Choroid plexus epithelial cell (primary cell): ENCODE data around the gene ZNF213.
"Not testable (repeated sequence)": the region's sequence is repeated elsewhere in the genome, so short reads cannot be mapped to it uniquely, and the experiment has no call there.

Experiments
- DNase-seq: peaks from one replicate; pipeline ENCODE4 v3.0.0-alpha.2; 2010; ENCODE audit warnings: low read depth
- H3K4me3 ChIP-seq: 2 replicates; pipeline ENCODE4 v1.5.1; 2011; ENCODE audit warnings: low read depth, mild to moderate bottlenecking, control low read depth, low read length, moderate library complexity
- CTCF ChIP-seq: conservative IDR thresholded peaks from 2 replicates; pipeline ENCODE4 v1.5.1; 2011; ENCODE audit warnings: low read depth, mild to moderate bottlenecking, control low read depth, inconsistent platforms, low read length, moderate library complexity

The ZNF213 gene

GRCh38 chr16:3175157-3176093 is 40.6 kb downstream of the ZNF213 start:
- TF ChIP-seq CTCF: no peak
- DNase-seq: peak; percentile 54
- peak overlapping the region; percentile 5 for H3K4me3 ChIP-seq

DNA sequence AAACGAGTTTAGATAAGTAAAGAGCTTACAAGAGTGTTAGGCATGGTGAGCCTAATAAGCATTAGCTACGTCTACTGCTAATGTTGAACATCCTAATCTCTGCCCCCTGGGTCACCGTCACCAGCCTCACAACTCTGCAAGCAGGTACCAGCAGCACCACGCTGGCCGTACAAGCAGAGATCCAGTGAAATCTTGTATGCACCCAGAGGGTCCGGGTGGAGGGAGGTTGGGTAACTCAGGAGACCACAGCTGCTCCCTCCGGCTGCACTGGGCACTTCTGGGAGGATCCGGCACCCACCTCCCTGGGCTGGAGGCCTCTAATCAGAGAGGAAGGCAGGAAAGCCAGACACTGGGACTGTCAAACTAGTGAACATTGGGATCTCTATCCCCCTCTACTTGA is 44.8 kb downstream of the ZNF213 start:
- no peak overlapping the region for H3K4me3 ChIP-seq
- TF ChIP-seq CTCF: no peak
- no peak for DNase-seq

- no peak for DNase-seq
- TF ChIP-seq CTCF: no peak
- no peak overlapping the region for H3K4me3 ChIP-seq
Observed at GRCh38 chr16:3180445-3180878, 45.6 kb downstream of the ZNF213 start.

DNA sequence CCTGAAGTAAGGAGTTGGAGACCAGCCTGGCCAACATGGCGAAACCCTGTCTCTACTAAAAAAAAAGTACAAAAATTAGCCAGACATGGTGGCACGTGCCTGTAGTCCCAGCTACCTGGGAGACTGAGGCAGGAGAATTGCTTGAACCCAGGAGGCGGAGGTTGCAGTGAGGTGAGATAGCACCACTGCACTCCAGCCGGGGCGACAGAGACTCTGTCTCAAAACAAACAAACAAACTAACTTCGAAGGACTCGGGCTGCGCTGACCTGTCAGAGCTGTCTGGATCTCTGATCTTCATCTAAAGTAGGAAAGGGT is 47.4 kb downstream of the ZNF213 start:
- H3K4me3 ChIP-seq: not testable (repeated sequence)

GRCh38 chr16:3182608-3183444 is 48.0 kb downstream of the ZNF213 start:
- H3K4me3 ChIP-seq: peak overlapping the region; percentile 49
- peak; percentile 35 for DNase-seq
- TF ChIP-seq CTCF: peak; percentile 32

More for the DNA sequence above, 47.4 kb downstream of the ZNF213 start:
- DNase-seq: not testable (repeated sequence)

DNA sequence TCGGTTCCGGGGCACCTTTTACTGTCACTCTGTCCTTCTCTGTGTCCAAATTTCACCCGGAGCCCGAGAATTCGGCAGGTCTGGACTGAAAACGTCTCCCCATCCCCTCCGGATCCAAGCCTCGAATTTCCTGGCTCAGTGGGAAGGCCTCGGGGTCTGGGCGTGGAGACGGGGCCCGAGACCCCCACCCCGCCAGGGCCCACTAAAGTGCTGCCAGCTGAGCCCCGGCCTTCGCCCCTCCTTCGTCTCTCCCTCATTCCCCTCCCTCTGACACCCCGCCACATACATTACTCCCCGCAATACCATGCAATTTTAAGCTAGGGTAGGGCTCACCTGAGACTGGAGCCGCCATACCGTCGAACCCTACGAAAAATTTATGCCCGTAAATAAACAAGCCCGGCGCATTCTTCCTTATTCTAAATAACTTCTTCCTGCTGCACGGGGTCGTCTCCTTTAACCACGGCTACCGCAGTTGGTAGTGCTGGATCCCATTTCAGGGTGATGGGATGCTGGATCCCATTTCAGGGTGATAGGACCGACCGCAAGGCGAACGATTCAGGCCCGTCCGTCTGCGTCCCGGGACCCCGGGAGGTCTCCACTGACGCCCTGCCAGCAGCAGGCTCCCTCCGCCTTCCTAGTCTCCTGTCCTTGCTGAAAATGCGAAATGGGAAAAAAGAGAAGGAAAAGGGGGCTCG is 48.8 kb downstream of the ZNF213 start:
- DNase-seq: no peak
- peak overlapping the region; percentile 49 for H3K4me3 ChIP-seq
- no peak for TF ChIP-seq CTCF

DNA sequence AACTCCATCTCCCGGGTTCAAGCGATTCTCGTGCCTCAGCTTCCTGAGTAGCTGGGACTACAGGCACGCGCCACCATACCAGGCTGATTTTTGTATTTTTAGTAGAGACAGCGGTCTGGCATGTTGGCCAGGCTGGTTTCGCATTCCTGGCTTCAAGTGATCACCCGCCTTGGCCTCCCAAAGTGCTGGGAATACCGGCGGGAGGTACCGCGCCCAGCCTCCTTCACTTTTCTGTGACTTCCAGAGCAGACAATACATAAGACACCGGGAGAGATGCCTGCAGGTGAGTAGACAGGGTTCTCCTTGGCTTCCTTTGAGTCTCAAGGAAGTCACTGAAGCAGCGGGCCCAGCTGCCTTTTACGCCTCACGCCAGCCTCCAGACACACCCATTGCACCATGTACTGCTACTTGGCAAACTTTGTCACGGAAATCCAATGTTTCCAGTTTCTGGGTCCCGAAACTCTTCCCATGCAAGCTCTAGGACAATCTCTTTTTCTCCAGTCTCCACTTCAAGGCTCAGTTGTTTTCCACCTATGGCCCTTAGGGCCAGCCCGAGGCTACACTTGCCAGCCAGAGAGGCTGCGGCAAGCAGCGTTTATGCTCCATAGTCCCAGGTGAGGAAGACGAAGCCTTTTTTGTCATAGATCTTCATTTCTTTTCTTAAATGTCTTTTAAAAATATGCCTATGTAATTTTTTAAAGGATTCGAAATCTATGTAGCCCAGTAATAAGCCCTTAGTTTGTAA is 52.3 kb downstream of the ZNF213 start:
- H3K4me3 ChIP-seq: no peak overlapping the region
- no peak for DNase-seq
- no peak for TF ChIP-seq CTCF
